Pancreas (tissue), 10 donors: ENCODE data around the gene PPHLN1. TPM values are rescaled to one million over a fixed set of nuclear protein-coding genes. Genes with fewer than 3 reads are reported as not detected.

Source experiments
- ATAC-seq, 4 donors: fragments of 200-7000 bp; cut with Tn5 transposase; one replicate each; pipeline versions ENCODE4 v1.8.0 to v1.9.1; 2020; ENCODE audit warnings: mild to moderate bottlenecking in 4 of 4, moderate library complexity in 4 of 4
- DNase-seq, 6 donors: peaks; one replicate each; pipeline ENCODE4 v3.0.0-alpha.2; 2020
- FAIRE-seq: peaks from 2 replicates; lab custom pipeline; 2012; peaks lifted over from hg19 to GRCh38; lab: Jason Lieb, UNC
- H3K27ac ChIP-seq, 4 donors: fragments of 200-600 bp; sonication (generic); 1 replicate in 3 of 4; 2 replicates in 1 of 4; pipeline versions ENCODE4 v1.5.0 to v1.8.0; 2020
- H3K27me3 ChIP-seq, 4 donors: fragments of 200-600 bp; one replicate each; pipeline ENCODE4 v1.8.0; 2021
- H3K36me3 ChIP-seq, 3 donors: fragments of 200-600 bp; sonication (generic) in 1 of 3; one replicate each; pipeline versions ENCODE4 v1.5.0 to v1.8.0; 2020 to 2021
- H3K4me1 ChIP-seq, 3 donors: fragments of 200-600 bp; one replicate each; pipeline ENCODE4 v1.8.0; 2021
- H3K4me3 ChIP-seq, 4 donors: fragments of 200-600 bp; sonication (generic) in 2 of 4; one replicate each; pipeline versions ENCODE4 v1.5.0 to v1.8.0; 2020 to 2021
- H3K9me3 ChIP-seq, 4 donors: fragments of 200-600 bp; one replicate each; pipeline ENCODE4 v1.8.0; 2021
- WGBS, 2 donors: extraction: QIAGEN DNeasy Blood & Tissue Kit; methylation state at CpG; one replicate each; pipeline ENCODE4 v1.1.7; 2013; 5-methylcytosine and 5-hydroxymethylcytosine counted together
- intact Hi-C, 3 donors: fragments of 100-400 bp; cut with DNase I; formaldehyde crosslinking; loops; one replicate each; pipeline versions ENCODE4 v1.11.1 to v1.14.2; 2022
- polyA plus RNA-seq, 2 donors: library from polyadenylated mRNA; stranded (reverse); fragments of 200-250 nt; gene quantifications; one replicate each; pipeline ENCODE4 v1.2.3, GENCODE V29; 2013
- total RNA-seq, 6 donors: library from RNA; stranded (reverse); fragmentation: NEBNext Ultra II Directional in 4 of 6; extraction: Animal tissue kit (Norgen Biotek cat#: 25700) in 4 of 6; gene quantifications; one replicate each; pipeline versions ENCODE4 v1.2.1 to v1.2.4, GENCODE V29; 2021 to 2023
- TF ChIP-seq, protein P1 (sequence below), 4 donors: fragments of 200-600 bp; sonication (generic) in 3 of 4; IDR thresholded peaks; one replicate each; pipeline versions ENCODE4 v1.5.0 to v1.8.0; 2021; ENCODE audit warnings: antibody characterized with exemption in 4 of 4
- donor health status: healthy with polysubstance abuse.
- donor health status: DM: no; HTN: no; CAD: no; lungs with moderate emphysema.
- donor health status: DM: no; HTN: no; CAD: no.
- donor health status: control.
- donor health status: control.
- donor health status: Bipolar disorder and iron deficiency.
- donor health status: DM: yes; HTN: yes; CAD: no.
- donor health status: DM: no; HTN: no; CAD: no.
- donor health status: DM: no; HTN: no; CAD: no.
- donor health status: DM: yes; HTN: yes; CAD: no.

PPHLN1 gene
- total and polyA plus RNA-seq, 8 donors, result 11.1 to 26.4 (median 15.9) TPM

DNA sequence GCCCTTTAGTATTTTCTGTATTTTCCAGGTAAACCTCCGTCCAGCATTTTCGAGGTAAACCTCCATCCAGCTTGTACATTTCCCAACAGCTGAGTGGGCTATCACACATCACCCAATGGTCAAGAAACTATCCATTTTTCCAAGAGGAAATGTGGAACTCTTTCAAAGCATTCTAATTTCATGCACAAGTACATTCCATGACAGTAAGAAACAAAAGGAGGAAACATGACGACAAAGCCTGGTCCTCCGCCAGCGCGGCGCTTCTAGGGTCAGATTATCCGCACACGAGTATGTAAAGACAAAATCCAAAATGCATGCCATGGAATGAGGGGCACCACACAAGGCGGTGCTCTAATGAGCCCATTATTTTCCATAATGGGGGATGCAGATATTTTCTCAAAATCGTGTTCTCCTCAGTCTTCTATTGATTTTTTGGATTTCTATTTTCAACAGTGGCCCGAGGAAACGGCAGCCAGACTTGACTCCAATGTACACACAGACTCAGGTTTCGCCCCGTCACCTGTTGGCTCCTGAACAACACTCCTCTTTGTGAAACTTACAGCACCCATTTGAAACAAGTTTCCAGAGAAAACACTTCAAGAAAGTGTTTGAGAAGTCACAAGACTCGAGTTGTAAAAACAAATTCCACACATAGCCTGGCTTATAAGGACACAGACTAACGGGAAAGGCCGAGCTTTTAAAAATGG, 156.2 kb downstream of the PPHLN1 start:
- intact Hi-C loops, result loop anchor here in 2 of 3 donors (10.0 kb wide), 2 partner anchors 83 to 863 kb away; no protein-coding TSS in a partner anchor
- no peaks in the 10 kb centered on the region for H3K36me3 ChIP-seq
- FAIRE-seq, result no peak
- peak in 5 of 6 donors; percentile 49 to 72 (median 64) for DNase-seq
- 25 to 29% methylated on average over 18 of the region's 18 CpGs for WGBS, 2 donors
- ATAC-seq, result peak; percentile 64 to 70 (median 66)
- peak overlapping the region; percentile 69 to 85 (median 83) for H3K4me3 ChIP-seq
- peaks cover 0 to 4% (median 3%) of the 10 kb centered on the region in 3 donors for H3K4me1 ChIP-seq
- peak overlapping the region in 3 of 4 donors; percentile 29 to 62 (median 60) for H3K27ac ChIP-seq
- H3K27me3 ChIP-seq, result no peaks in the 10 kb centered on the region
- no peaks in the 10 kb centered on the region for H3K9me3 ChIP-seq
- TF ChIP-seq, protein P1, sequence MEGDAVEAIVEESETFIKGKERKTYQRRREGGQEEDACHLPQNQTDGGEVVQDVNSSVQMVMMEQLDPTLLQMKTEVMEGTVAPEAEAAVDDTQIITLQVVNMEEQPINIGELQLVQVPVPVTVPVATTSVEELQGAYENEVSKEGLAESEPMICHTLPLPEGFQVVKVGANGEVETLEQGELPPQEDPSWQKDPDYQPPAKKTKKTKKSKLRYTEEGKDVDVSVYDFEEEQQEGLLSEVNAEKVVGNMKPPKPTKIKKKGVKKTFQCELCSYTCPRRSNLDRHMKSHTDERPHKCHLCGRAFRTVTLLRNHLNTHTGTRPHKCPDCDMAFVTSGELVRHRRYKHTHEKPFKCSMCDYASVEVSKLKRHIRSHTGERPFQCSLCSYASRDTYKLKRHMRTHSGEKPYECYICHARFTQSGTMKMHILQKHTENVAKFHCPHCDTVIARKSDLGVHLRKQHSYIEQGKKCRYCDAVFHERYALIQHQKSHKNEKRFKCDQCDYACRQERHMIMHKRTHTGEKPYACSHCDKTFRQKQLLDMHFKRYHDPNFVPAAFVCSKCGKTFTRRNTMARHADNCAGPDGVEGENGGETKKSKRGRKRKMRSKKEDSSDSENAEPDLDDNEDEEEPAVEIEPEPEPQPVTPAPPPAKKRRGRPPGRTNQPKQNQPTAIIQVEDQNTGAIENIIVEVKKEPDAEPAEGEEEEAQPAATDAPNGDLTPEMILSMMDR (IDR thresholded peaks at IDR 0.05), result no peak

DNA sequence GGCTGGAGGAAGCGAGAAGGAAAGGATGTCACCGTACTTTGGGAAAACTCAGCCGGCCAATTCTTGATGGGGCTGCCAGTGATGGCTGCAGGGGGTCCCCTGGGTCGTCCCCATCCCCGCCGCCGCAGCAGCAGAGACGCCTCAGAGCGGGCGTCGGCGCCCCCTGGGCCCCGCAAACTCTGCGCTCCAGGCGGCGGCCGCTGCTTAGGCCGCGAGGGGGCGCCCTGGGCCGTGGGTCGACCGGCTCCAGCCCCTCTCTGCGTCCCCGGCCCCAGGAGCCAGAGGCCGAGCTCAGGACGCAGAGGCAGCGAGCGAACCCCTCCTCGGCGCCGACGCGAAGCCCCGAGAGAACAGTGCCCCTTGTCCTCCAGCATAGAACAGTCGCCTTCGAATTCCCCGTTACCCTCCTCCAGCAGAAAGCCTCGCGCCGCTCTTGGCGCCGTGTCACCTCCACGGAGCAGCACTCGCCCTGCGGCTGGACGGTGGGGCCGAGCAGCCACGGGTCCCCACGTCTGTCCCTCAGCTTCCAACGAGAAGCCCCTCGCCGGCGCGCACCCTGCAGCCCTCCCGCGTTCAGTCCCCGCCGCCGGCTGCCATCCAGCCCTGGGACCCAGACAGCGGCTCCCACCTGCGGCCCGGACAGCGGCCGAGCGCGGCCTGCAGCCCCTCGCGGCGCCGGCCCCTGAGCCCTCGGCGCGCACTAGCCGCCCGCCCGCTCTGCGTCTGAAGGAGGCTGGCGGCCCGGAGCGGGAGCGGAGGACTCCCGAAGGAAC, 157.0 kb downstream of the PPHLN1 start:
- H3K27ac ChIP-seq, result peak overlapping the region in 3 of 4 donors; percentile 29 to 62 (median 60)
- H3K4me3 ChIP-seq, result peak overlapping the region; percentile 69 to 85 (median 83)
- TF ChIP-seq, protein P1 (IDR thresholded peaks at IDR 0.05), result peak; percentile 74 to 92 (median 88)
- H3K36me3 ChIP-seq, result no peaks in the 10 kb centered on the region
- no peak for FAIRE-seq
- intact Hi-C loops, result loop anchor here in 2 of 3 donors (10.0 kb wide), 2 partner anchors 82 to 862 kb away; no protein-coding TSS in a partner anchor
- no peaks in the 10 kb centered on the region for H3K9me3 ChIP-seq
- WGBS, 2 donors, result 1% methylated on average over 67 to 83 of the region's 83 CpGs
- peak; percentile 85 to 94 (median 90) for ATAC-seq
- DNase-seq, result peak; percentile 53 to 93 (median 70)
- H3K27me3 ChIP-seq, result no peaks in the 10 kb centered on the region
- H3K4me1 ChIP-seq, result peaks cover 0 to 4% (median 3%) of the 10 kb centered on the region in 3 donors

- no peaks in the 10 kb centered on the region for H3K27me3 ChIP-seq
- TF ChIP-seq, protein P1 (IDR thresholded peaks at IDR 0.05), result no peak
- H3K27ac ChIP-seq, result peak overlapping the region in 3 of 4 donors; percentile 29 to 62 (median 60)
- intact Hi-C loops, result loop anchor here in 2 of 3 donors (10.0 kb wide), 2 partner anchors 81 to 861 kb away; no protein-coding TSS in a partner anchor
- H3K9me3 ChIP-seq, result no peaks in the 10 kb centered on the region
- peak overlapping the region; percentile 69 to 85 (median 83) for H3K4me3 ChIP-seq
- WGBS, 2 donors, result 0 to 1% methylated on average over 3 to 30 of the region's 30 CpGs
- ATAC-seq, result peak; percentile 26 to 47 (median 30)
- no peak for FAIRE-seq
- peak in 5 of 6 donors; percentile 15 to 78 (median 48) for DNase-seq
- no peaks in the 10 kb centered on the region for H3K36me3 ChIP-seq
- peaks cover 0 to 4% (median 3%) of the 10 kb centered on the region in 3 donors for H3K4me1 ChIP-seq
Observed at GRCh38 chr12:42483521-42483790, 157.5 kb downstream of the PPHLN1 start.

DNA sequence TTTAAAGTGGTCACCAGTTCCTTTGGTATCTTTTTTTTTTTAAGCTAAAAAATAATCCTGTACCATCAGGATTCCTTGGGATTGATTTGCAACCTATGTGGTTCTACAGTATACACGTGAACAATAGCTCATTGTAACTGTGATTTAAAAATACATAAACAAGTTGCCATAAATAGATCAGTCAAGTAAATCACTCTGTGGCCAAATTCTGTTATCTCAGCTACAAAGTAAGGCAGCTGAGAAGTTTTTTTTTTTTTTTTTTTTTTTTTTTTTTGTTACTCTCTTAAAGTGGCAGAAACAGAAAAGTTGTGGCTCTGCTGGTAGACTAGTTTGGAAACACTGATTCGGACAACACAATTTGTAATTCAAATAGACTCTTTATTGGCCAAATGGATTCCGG, 159.0 kb downstream of the PPHLN1 start:
- intact Hi-C loops, result loop anchor here in 2 of 3 donors (10.0 kb wide), 2 partner anchors 80 to 860 kb away; no protein-coding TSS in a partner anchor
- no peaks in the 10 kb centered on the region for H3K36me3 ChIP-seq
- no peak for ATAC-seq
- no peak for DNase-seq
- FAIRE-seq, result no peak
- no peak overlapping the region for H3K4me3 ChIP-seq
- H3K27ac ChIP-seq, result peak overlapping the region in 1 of 4 donors; percentile 7
- WGBS, 2 donors, result 43 to 44% methylated on average over 3 of the region's 3 CpGs
- H3K4me1 ChIP-seq, result peaks cover 0 to 4% (median 3%) of the 10 kb centered on the region in 3 donors
- no peaks in the 10 kb centered on the region for H3K27me3 ChIP-seq
- no peaks in the 10 kb centered on the region for H3K9me3 ChIP-seq
- TF ChIP-seq, protein P1 (IDR thresholded peaks at IDR 0.05), result no peak
